AG09309 (cell line): Measurements from ENCODE around the gene BLMH.

Experiments used
- DNase-seq: peaks from one replicate; pipeline ENCODE4 v3.0.0-alpha.2; 2010; ENCODE audit warnings: low read depth
- H3K4me3 ChIP-seq: 2 replicates; pipeline ENCODE4 v1.5.1; 2011; ENCODE audit warnings: mild to moderate bottlenecking, low read depth, low read length, moderate library complexity; ENCODE audit not compliant: control insufficient read depth
- CTCF ChIP-seq: IDR thresholded peaks from 2 replicates; pipeline ENCODE4 v1.5.1; 2011; ENCODE audit warnings: mild to moderate bottlenecking, low read depth, low read length, inconsistent platforms; ENCODE audit not compliant: insufficient read depth, control insufficient read depth; ENCODE audit errors: missing control alignments

Gene BLMH

GRCh38 chr17:30296499-30297080, 4.8 kb upstream of the BLMH start:
- TF ChIP-seq CTCF, result no peak
- DNase-seq, result no peak
- H3K4me3 ChIP-seq, result no peak overlapping the region

- peak overlapping the region; percentile 63 for H3K4me3 ChIP-seq
- no peak for TF ChIP-seq CTCF
- DNase-seq, result no peak
Observed at GRCh38 chr17:30292286-30292858, 628 bp upstream of the BLMH start.

GRCh38 chr17:30290696-30291542, 825 bp downstream of the BLMH start:
- no peak for TF ChIP-seq CTCF
- H3K4me3 ChIP-seq, result peak overlapping the region; percentile 63
- DNase-seq, result no peak

- no peak overlapping the region for H3K4me3 ChIP-seq
- no peak for TF ChIP-seq CTCF
- no peak for DNase-seq
Observed at GRCh38 chr17:30290077-30290476, 1.7 kb downstream of the BLMH start.

- no peak for DNase-seq
- TF ChIP-seq CTCF, result no peak
- H3K4me3 ChIP-seq, result no peak overlapping the region
Observed at GRCh38 chr17:30279156-30279555, 12.6 kb downstream of the BLMH start.

- TF ChIP-seq CTCF, result peak; percentile 55
- no peak for DNase-seq
- H3K4me3 ChIP-seq, result no peak overlapping the region
Observed at GRCh38 chr17:30278032-30278431, 13.7 kb downstream of the BLMH start.
